Chondrocyte (in vitro differentiated cells): ENCODE measurements around the gene B4GALT4. TPM values are rescaled to one million over a fixed set of nuclear protein-coding genes. Genes with fewer than 3 reads are reported as not detected.

ENCODE experiments used
- DNase-seq: peaks from one replicate; pipeline ENCODE4 v3.0.0; 2021; ENCODE audit warnings: mixed read lengths, low spot score
- H3K27ac Mint-ChIP-seq: one replicate; pipeline ENCODE4 v1.8.0; 2021; ENCODE audit warnings: mild to moderate bottlenecking, moderate library complexity, mixed read lengths; ENCODE audit not compliant: unreplicated experiment
- H3K27me3 Mint-ChIP-seq: 2 replicates; pipeline ENCODE4 v1.8.0; 2021; ENCODE audit warnings: low read depth, mixed read lengths
- H3K36me3 Mint-ChIP-seq: 2 replicates; pipeline ENCODE4 v1.8.0; 2021; ENCODE audit warnings: low read depth, mixed read lengths
- H3K4me1 Mint-ChIP-seq: 2 replicates; pipeline ENCODE4 v1.8.0; 2021; ENCODE audit warnings: low read depth, mild to moderate bottlenecking, mixed read lengths
- H3K4me3 Mint-ChIP-seq: one replicate; pipeline ENCODE4 v1.8.0; 2021; ENCODE audit warnings: mild to moderate bottlenecking, moderate library complexity, mixed read lengths; ENCODE audit not compliant: unreplicated experiment
- H3K9me3 Mint-ChIP-seq: 2 replicates; pipeline ENCODE4 v1.8.0; 2021; ENCODE audit warnings: low read depth, mixed read lengths
- CTCF ChIP-seq: fragments of 200-600 bp; sonication (generic); IDR thresholded peaks from 2 replicates; pipeline ENCODE4 v1.5.0; 2021; ENCODE audit warnings: antibody characterized with exemption, mild to moderate bottlenecking, moderate library complexity
- total RNA-seq: library from RNA; stranded (reverse); gene quantifications from 3 replicates; pipeline ENCODE4 v1.2.1, GENCODE V29; 2021

The B4GALT4 gene
- total RNA-seq, 1 donor from 2014 or later = 25.8 TPM

GRCh38 chr3:119228373-119229145 lies 12.1 kb downstream of the B4GALT4 start:
- no peak for TF ChIP-seq CTCF
- Mint-ChIP-seq H3K36me3 (peaks cover 28% of the 10 kb centered on the region), H3K27me3 (no peaks in the 10 kb centered on the region), H3K27ac (no peak overlapping the region), H3K4me3 (no peak overlapping the region), H3K9me3 (no peaks in the 10 kb centered on the region), H3K4me1 (no peaks in the 10 kb centered on the region)
- DNase-seq = no peak

- Mint-ChIP-seq H3K36me3 (peaks cover 31% of the 10 kb centered on the region), H3K9me3 (no peaks in the 10 kb centered on the region), H3K4me3 (no peak overlapping the region), H3K27me3 (no peaks in the 10 kb centered on the region), H3K27ac (no peak overlapping the region), H3K4me1 (no peaks in the 10 kb centered on the region)
- no peak for TF ChIP-seq CTCF
- DNase-seq = no peak
Measured at GRCh38 chr3:119227070-119227850, 13.4 kb downstream of the B4GALT4 start.

GRCh38 chr3:119225121-119225520 lies 15.6 kb downstream of the B4GALT4 start:
- no peak for DNase-seq
- Mint-ChIP-seq H3K4me1 (no peaks in the 10 kb centered on the region), H3K27me3 (no peaks in the 10 kb centered on the region), H3K36me3 (peaks cover 33% of the 10 kb centered on the region), H3K9me3 (no peaks in the 10 kb centered on the region), H3K27ac (no peak overlapping the region), H3K4me3 (no peak overlapping the region)
- no peak for TF ChIP-seq CTCF

- Mint-ChIP-seq H3K27ac (no peak overlapping the region), H3K36me3 (peaks cover 32% of the 10 kb centered on the region), H3K4me3 (no peak overlapping the region), H3K4me1 (no peaks in the 10 kb centered on the region), H3K27me3 (no peaks in the 10 kb centered on the region), H3K9me3 (no peaks in the 10 kb centered on the region)
- TF ChIP-seq CTCF = no peak
- no peak for DNase-seq
Measured at GRCh38 chr3:119223511-119223910, 17.2 kb downstream of the B4GALT4 start.

- H3K27ac Mint-ChIP-seq = no peak overlapping the region
Measured at GRCh38 chr3:119222391-119222790, 18.3 kb downstream of the B4GALT4 start.

More at GRCh38 chr3:119222391-119222790, 18.3 kb downstream of the B4GALT4 start:
- Mint-ChIP-seq H3K36me3 (peaks cover 32% of the 10 kb centered on the region), H3K4me1 (no peaks in the 10 kb centered on the region), H3K27me3 (no peaks in the 10 kb centered on the region), H3K9me3 (no peaks in the 10 kb centered on the region), H3K4me3 (no peak overlapping the region)
- TF ChIP-seq CTCF = no peak
- DNase-seq = no peak
